ENCODE results near the gene CLEC14A.

DNA sequence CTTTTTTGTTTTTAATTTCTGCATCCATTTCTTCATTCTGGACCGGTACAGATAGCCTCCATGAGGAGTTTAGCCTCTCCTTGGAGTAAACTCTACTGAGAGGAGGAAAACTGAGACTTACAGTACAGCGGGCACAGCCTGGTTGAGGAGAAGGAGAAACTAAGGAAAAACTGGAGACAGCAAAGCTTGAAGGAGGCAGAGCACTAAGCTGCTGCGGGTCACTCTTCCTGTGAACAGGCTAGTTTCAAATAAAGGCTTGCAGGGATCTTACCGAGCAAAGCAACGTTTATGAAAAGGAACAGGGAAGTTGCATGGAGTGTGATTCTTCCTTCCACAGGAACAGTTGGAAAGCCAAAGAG is 48.5 kb downstream of the CLEC14A start:
- TF ChIP-seq, protein P1, sequence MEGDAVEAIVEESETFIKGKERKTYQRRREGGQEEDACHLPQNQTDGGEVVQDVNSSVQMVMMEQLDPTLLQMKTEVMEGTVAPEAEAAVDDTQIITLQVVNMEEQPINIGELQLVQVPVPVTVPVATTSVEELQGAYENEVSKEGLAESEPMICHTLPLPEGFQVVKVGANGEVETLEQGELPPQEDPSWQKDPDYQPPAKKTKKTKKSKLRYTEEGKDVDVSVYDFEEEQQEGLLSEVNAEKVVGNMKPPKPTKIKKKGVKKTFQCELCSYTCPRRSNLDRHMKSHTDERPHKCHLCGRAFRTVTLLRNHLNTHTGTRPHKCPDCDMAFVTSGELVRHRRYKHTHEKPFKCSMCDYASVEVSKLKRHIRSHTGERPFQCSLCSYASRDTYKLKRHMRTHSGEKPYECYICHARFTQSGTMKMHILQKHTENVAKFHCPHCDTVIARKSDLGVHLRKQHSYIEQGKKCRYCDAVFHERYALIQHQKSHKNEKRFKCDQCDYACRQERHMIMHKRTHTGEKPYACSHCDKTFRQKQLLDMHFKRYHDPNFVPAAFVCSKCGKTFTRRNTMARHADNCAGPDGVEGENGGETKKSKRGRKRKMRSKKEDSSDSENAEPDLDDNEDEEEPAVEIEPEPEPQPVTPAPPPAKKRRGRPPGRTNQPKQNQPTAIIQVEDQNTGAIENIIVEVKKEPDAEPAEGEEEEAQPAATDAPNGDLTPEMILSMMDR (optimal IDR thresholded peaks at IDR 0.05 in 1 of 3, IDR thresholded peaks at IDR 0.05 in 1 of 3, conservative IDR thresholded peaks at IDR 0.05 in 1 of 3; ENCODE audit: extremely low read depth in 1 of 3, insufficient read depth in 2 of 3, low read length in 3 of 3), result no peak
- TF ChIP-seq EZH2 (IDR thresholded peaks at IDR 0.05; ENCODE audit: low read length), result peak; percentile 20

Measured in keratinocyte (primary cell).